T1000 (cell line): Measurements from ENCODE around the gene WWTR1.

Experiments used
- DNase-seq: peaks from one replicate; lab custom pipeline; 2025; ENCODE audit warnings: mixed read lengths; lab: John Stamatoyannopoulos, UW

The WWTR1 gene

DNA sequence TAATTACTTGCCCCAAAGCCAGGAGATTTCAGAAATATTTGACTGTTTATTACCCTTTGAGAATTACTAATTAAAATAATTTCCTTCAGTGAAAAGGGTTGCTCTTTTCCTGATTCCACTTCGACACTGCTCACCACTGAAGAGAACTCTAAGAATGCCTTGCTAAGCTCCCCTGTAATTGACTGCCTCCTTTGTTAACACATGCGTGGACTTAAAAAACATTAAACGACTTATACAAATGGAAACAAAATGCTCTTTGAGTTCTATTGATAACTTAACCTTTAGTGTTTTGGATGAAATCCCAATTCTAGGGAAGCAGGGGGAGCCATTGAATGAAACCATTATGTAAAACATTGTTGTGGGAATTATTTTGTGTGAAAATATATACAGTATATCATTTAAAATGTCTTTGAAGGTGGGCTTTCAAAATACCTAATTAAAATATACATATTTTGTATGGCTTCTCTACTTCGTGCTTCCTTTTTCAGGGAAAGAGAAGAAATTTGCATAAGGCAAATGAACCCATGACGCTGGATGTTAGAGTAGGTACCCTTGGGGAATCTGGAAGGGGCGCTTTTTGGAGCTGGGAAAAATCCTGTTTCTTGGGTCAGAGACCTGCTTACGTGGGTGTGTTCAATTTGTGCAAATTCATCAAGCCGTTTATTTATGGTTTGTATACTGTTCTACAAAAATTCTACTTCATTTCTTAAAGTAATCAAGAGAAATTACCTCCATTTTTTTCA is 64.2 kb downstream of the WWTR1 start:
- no peak for DNase-seq

DNA sequence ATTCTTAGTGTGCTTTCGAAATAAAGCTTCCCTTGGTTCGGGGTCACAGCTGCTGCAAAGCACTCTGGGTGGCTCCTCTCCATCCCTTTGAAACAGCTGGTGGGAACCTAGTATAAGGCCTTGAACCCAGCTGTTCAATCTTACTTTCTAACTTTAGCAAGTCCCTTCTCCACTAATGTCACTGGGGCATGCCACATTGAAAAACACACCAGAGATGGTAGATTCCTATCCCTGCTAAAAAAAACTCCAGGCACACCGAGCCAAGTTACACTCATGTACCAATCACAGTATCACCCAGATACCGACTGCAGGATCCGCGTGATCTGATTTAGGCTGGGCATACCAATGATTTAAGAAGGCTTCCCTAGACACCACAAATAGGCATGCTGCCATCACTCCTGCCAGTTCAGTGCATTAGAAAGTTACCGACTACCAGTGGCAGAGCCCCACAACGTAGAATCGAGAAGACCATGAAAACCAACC is 65.0 kb downstream of the WWTR1 start:
- DNase-seq: no peak

DNA sequence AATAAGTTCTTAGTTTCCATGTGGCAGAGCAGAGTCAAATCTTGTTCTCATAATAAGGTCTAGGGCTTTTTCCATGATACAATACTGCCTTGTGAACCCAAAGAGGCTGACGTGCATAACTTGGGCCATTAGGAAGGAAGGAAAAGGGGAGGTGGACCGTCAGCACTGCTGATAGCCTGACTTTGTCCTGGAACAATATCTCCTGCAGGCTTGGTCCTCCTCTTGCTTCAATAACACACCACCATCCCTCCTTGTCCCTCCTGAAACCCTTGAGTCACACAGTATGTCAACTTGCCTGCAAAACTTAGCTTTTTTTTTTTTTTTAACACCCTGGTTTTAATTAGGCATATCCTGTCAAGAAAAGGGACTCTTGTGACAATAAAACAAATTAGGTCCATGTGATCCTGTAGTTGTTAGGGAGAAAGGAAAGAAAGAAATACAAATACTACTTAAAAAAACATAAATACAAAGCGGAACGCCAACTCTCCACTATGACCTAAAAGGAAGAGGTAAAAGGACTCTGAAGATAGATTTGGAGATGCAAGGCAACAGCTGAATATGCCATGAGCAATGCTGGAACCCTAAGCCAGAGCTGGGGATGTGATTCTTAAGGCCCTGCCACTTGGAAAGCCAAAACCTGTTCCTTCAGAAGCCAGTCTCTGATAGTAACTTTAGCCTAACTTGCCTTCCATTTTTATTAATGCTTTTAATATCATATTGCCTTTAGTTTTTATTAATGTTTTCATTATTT is 67.0 kb downstream of the WWTR1 start:
- DNase-seq: no peak

- no peak for DNase-seq
These were observed 68.5 kb downstream of the WWTR1 start for GRCh38 chr3:149589332-149589731.

DNA sequence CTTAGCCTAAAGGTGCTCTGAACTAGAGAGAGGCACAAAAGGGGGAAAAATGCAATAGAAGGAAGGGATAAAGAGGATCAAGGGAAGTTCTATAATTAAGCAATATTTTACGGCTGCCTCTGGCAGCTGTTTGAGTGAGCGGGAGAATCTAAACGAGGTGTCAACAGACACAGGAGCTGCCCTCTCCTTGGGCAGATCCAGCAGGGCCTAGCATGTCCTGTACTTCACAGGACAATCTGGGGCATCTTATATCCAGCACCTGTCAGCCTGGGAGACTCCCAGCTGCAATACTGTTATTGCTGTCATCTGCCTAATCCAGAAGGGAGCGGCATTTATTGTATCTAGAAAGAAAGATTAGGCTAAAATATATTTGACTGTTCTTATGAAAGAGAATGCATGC is 68.9 kb downstream of the WWTR1 start:
- DNase-seq: no peak

DNA sequence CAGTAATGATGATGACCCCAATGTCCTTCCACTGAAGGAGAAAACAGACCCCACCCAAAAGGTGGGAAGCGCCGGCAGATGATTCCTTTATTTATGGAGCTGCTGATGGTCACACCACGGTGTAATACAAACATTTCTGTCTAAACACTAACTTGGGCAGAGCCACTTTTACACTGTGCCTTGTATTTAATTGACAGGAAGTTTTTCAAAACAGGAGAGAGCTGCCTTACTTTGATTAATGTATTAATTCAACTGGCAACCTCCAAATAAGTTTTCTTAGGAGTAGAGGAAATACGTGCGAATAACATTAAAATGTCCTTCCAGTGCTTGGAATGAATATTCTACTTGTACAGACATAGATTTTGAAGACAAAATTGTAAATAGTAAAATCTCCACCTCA is 70.4 kb downstream of the WWTR1 start:
- no peak for DNase-seq

GRCh38 chr3:149586871-149587270 is 71.0 kb downstream of the WWTR1 start:
- no peak for DNase-seq

DNA sequence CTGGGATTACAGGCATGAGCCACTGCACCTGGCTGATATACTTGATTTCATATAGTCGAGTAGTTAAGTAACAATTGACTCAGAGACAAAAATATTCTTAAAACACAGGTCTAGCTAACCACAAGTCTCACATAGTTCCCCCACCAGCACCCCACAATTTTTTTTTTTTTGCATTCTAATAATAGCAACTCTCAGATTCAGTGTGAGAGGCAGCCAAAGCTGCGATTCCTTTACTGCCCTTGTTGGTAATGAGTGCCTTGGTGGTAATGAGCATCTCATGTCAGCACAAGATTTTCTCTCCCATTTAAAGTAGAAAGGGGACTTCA is 72.5 kb downstream of the WWTR1 start:
- DNase-seq: no peak

DNA sequence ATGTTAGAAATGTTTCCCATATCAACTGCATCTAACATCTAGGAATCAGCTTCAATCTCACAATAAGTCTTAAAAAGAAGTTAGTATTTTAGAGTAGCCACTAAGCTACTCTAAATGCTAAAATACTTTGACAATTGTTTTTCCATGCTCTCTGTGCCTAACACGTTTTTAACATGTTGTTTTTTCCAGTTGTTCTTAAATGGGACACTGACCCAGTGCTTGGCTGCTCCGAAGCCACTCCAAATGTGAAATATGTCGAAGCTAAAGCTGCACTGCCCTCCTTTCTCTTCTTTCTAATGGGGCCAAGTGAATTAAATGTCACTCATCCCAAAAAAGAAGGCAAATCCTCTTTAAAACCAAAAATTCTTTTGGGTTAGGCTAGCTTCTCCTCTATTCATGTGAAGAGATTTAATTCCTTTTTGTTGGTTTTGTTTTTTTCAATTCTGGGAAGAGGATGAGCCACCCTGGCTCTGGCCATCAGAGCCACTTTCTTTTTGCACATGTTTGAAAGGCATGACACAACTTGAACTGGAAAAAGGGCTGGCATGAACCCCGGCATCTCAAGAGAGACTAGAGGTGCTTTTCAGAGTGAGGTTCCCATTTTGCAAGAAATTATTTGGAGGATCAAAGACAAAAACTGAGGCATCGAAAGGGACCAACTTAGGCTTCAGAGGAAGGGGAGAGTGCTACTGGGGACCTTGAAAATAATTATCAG is 73.7 kb downstream of the WWTR1 start:
- no peak for DNase-seq

- no peak for DNase-seq
These were observed 75.4 kb downstream of the WWTR1 start for GRCh38 chr3:149582395-149582794.

GRCh38 chr3:149581681-149582370 is 76.0 kb downstream of the WWTR1 start:
- DNase-seq: peak; percentile 18

GRCh38 chr3:149581248-149581647 is 76.6 kb downstream of the WWTR1 start:
- DNase-seq: no peak

DNA sequence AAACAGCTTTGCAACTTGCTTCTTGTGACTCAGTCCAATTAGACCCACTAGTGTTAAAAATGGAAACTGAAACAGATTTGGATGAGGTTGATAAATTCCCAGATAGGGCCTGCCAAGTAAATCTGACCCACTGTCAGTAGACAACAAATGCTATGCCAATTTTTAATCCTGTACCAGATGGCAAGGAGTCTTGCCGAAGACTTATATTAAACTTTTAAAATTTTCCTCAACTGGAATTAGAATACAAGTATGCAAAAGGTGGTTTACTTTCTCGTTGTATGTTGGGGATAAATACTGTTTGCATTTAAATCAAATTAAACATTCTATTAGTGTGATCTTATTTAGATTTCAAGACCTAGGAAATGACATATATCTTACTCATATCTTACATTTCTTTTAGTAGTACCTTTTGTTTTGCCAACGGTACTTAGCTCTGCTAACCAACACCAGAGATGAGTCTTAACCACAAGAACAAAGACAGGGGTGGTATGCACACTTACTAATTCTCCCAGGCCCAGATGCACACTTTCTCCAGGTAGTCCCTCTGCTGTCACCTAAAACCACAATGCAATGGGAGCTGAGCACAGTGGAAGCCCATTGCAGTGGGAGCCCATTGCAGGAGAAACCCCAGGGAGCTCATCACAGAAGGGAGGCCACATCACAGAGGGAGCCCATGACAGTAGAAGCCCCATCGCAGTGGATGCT is 77.8 kb downstream of the WWTR1 start:
- no peak for DNase-seq

GRCh38 chr3:149579161-149579560 is 78.7 kb downstream of the WWTR1 start:
- no peak for DNase-seq

DNA sequence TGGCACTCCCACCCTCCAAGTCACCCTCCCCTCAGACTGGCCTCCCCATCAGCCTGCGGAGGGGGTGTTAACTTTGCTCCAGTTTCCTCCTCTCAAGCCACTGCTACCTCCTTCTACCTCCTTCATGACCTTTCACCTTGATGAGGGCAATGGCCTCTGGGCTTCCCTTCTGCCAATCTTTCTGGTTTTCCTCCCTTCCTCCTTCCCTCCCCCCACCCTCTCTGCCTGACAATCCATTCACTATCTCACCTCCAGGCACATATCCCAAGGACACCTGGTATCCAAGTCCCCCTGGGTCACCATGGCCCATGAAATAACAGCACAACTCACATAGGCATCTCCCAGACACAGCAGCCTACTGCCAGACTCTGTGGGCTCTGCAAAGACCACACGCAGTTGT is 80.0 kb downstream of the WWTR1 start:
- no peak for DNase-seq

DNA sequence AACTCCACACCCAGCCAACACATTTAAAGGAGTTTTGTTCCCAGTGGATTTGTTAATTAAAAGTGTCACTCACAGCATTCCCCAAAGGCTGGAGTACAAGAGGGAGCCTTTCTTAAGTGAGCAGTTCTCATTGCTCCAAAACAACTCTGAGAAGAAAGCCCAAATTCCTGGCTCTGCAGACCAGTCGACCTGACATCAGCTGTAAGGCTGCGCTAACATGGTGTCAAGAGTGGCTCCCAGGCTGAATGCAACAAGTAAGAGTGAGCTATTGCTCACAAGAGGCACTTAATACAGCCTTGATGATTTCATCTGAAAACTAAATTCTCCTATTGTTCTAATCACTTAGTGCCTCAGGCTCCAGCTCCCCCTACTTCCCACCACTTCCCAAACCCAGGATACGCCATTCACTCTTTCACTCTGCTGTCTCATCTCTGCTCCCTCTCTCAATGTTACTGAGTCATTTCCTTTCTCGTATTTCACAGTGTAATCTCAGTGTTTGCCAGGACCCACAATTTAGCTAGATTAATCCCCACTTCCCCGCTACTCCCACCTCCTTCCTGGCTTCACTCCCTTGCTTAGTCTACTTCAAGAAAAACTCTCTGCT is 81.8 kb downstream of the WWTR1 start:
- DNase-seq: peak; percentile 74

GRCh38 chr3:149575213-149575960 is 82.4 kb downstream of the WWTR1 start:
- DNase-seq: peak; percentile 81

- peak; percentile 5 for DNase-seq
These were observed 84.9 kb downstream of the WWTR1 start for GRCh38 chr3:149572796-149573414.

GRCh38 chr3:149571381-149571780 is 86.4 kb downstream of the WWTR1 start:
- no peak for DNase-seq

GRCh38 chr3:149570016-149570415 is 87.8 kb downstream of the WWTR1 start:
- no peak for DNase-seq
